Measurements from ENCODE around the gene CTRB1.

DNA sequence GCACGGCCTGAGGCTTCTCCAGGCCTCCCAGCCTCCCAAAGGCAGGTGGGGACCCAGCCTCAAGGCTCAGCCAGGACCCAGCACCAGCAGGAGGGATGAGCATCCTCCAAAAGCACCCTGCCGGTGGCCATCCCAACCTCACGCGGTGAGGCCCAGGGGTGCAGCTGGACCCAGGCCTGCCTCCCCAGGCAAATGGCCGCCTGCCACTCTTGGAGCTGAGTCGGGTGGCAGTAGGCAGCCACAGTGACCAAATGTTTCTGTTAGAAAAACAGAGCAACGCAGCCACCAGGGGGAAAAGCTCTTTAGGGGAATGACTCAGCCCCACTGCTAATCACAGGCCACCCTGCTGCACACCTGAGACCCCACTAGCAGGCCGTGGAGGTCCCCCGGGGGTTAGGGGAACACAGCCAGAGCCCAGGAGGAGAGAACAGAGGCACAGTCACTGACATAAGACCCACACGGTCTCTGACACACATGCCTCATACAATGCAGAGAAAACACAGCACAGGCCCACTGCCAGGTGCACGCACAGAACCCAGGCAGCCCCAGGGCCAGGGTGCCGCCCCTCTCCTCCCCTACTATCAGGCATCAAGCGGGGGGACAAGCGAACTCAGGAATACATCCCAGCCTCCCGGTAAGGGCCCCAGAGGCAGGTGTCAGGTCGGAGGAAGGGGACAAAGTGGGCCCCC is 20.2 kb downstream of the CTRB1 start:
- TF ChIP-seq, protein P1, sequence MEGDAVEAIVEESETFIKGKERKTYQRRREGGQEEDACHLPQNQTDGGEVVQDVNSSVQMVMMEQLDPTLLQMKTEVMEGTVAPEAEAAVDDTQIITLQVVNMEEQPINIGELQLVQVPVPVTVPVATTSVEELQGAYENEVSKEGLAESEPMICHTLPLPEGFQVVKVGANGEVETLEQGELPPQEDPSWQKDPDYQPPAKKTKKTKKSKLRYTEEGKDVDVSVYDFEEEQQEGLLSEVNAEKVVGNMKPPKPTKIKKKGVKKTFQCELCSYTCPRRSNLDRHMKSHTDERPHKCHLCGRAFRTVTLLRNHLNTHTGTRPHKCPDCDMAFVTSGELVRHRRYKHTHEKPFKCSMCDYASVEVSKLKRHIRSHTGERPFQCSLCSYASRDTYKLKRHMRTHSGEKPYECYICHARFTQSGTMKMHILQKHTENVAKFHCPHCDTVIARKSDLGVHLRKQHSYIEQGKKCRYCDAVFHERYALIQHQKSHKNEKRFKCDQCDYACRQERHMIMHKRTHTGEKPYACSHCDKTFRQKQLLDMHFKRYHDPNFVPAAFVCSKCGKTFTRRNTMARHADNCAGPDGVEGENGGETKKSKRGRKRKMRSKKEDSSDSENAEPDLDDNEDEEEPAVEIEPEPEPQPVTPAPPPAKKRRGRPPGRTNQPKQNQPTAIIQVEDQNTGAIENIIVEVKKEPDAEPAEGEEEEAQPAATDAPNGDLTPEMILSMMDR (conservative IDR thresholded peaks at IDR 0.05) = no peak; the same call in 1 of the 2 replicates
- peak; percentile 35; the same call in 1 of the 2 replicates for TF ChIP-seq ZFX (IDR thresholded peaks at IDR 0.05)
